Activated naive CD8-positive, alpha-beta T cell treated with anti-CD3 and anti-CD28 coated beads, Interleukin-2, amount 50 U/mL, for 16 hours (primary cell): Measurements from ENCODE around the gene NLRC5.
"Not testable (repeated sequence)": the region's sequence is repeated elsewhere in the genome, so short reads cannot be mapped to it uniquely, and the experiment has no call there.

ENCODE experiments used
- DNase-seq: peaks from one replicate; pipeline ENCODE4 v3.0.0-alpha.2; 2020; ENCODE audit warnings: low read depth, low spot score

Gene NLRC5

DNA sequence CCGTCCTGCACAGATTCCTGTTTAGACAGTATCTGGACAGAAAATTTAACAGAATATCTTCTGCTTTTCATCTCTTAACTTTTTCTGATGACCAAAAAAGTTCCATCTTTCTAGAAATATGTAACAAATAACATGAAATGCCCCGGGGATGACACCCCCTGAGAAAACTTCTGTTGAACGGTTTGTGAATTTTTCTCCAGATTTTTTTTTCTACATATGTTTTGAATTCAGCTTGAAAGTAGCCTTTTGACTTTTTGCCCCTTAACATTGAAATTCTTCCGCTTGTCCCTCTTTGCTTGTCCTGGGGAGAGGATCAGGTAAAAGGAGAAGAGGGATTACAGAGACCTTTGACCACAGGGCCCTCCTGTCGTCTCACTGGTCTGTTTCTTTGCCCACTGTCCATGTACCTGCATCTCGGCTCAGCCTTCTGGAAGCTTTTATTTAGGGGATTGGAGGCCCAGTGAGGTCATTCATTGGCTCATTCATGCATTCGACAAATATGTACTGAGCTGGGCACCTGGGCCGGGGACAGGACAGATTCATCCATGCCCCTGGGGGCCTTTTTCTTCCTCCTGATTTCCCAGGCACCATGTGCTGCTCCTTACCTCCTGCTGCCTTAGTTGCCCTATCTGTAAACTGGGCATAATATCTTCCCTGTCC lies 83.4 kb downstream of the NLRC5 start:
- DNase-seq = no peak

DNA sequence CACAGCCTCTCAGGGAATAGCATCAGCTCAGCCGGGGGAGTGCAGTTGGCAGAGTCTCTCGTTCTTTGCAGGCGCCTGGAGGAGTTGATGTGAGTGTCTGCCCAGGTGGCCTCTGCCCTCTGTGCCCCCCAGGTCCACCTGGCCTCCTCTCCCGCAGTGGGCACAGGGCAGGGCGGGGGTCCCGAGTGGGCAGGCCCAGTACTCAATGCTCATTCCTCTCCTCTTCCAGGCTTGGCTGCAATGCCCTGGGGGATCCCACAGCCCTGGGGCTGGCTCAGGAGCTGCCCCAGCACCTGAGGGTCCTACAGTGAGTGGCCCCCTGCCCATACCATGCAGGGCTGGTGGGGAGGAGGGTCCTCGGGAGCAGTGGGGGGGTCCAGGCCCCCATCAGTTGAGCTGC lies 88.4 kb downstream of the NLRC5 start:
- DNase-seq = no peak

DNA sequence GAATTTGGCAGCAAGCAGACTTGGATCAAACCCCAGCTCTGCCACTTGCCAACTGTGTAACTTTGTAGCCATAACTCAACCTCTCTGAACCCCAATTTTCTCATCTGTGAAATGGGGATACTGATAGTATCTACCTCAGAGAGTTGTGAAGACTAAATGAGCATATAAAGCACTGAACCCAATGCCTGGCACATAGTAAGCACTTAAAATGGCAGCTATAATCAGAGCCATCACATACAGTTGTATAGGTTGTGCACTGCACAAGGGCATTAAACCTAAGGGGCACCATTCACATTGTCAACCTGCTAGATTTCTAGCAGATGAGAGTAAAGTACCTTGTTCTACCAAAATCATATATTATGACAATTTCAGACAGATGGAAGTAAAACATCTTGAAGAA lies 92.4 kb downstream of the NLRC5 start:
- no peak for DNase-seq

DNA sequence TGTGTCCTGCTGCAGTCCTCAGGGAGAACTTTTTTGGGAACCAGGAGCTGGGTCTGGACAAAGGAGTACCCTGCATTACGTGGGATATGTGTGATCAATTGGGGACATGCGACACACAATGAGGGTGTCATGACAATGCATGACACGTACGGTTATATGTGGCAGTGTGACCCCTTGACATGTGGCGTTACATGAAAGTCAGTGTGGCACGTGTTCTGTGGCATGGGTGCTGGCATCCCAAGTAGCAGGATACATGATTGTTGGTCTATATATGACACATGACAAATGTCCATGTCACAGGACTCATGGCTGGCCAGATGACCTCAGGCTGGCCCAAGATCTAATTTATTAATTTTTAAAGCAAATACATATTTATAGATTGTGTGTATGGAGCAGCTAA lies 93.3 kb downstream of the NLRC5 start:
- DNase-seq = no peak

DNA sequence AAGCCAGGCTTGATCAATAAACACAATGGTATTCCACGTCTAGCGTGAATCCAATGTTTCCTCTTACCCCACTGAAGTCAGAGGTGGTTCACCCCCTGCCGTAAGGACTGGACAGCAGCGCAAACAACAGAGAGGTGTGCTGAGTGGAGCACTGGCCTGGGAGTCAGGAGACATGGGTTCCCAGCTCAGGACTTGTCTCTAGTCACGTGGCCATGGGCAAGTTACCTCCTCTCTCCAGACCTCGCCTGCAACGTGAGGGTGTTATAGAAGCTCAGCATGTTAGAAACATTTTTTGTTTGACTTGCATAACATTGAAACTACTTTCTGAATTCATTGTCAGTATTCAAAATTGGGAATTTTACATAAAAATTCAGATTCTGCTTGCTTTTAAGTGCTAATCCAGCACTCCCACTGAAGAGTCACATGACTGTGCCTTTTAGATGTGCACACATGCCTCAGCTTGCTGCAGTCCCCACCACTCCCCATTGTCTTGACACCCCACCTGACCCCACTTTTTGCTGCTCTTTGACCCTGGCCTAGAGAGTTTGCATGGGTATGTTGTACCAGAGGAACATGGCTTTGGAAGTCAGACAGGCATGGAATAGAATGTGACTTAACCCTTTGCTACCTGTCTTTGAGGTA lies 94.2 kb downstream of the NLRC5 start:
- no peak for DNase-seq

DNA sequence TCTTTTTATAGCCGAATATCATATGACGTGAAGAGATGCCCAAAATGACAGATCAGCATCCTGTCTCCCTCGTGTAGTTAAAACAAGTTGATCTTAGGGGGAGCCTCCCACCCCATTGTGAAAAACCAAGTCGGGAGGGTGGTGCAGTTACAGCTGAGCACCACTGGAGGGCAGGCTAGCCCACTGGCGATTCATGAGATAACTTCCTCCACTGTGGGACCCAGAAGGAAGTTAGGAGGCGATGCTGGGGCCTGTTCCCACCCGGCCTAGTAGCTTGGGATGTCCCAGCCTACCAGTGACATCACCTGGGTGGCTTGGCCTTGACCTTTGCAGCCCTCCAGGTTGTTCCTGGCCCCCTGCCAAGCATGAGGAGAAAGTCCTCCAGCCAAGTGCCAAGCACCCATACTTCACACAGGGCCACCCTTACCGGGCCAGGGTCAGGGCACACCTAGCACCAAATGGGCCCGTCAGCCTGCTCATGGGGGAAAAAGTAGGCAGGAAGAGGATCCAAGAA lies 95.0 kb downstream of the NLRC5 start:
- DNase-seq = peak; percentile 45

DNA sequence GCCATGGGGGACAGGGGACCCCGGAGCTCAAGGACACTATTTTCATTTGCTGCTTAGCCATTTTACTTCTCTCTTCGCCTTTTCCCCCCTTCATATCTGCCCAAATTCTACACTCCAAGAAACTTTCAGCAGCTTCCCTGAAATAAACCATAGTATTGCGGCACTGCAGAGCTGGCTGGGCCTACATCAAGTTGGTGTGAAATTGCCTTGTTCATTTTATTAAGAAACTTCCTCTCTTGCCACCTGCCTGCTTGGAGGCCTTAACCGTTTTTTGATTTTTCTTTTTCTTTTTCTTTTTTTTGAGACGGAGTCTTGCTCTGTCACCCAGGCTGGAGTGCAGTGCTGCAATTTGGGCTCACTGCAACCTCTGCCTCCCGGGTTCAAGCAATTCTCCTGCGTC lies 95.6 kb downstream of the NLRC5 start:
- no peak for DNase-seq

DNA sequence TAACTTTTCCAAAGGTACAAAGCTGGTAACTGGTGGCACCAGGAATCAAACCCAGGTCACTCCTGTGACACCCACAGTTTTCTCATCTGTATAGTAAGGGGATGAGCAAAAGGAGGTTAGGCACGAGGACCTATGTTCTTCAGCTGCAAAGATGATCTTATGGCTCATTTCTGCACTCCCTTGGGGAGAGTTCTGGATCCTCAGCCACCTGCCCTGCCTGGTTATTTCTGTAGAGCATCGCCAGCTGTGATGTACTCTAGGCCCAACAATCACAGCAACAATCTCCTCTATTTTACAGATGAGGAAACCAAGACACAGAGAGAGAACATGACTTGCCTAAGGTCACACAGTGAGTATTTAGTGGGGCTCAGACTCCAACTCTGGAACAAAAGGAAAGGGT lies 97.6 kb downstream of the NLRC5 start:
- no peak for DNase-seq

DNA sequence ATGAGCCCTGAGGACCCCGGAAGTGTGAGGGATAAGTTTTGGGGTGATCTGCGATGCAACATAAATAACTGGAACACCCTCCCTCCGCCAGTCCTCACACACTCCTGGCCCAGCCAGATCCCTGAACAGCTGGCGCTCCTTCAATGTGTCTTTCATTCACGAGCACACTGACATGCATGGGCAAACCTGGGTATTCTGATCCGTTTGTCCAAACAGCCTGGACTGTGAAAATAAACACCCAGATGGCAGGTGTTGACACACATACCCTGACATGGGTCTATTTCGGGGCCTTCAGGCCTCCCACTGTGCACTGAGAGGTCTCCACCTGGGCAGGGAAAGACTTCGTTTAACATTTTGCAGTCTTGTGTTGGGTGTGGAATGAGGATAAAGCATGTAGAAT lies 100.0 kb downstream of the NLRC5 start:
- no peak for DNase-seq

DNA sequence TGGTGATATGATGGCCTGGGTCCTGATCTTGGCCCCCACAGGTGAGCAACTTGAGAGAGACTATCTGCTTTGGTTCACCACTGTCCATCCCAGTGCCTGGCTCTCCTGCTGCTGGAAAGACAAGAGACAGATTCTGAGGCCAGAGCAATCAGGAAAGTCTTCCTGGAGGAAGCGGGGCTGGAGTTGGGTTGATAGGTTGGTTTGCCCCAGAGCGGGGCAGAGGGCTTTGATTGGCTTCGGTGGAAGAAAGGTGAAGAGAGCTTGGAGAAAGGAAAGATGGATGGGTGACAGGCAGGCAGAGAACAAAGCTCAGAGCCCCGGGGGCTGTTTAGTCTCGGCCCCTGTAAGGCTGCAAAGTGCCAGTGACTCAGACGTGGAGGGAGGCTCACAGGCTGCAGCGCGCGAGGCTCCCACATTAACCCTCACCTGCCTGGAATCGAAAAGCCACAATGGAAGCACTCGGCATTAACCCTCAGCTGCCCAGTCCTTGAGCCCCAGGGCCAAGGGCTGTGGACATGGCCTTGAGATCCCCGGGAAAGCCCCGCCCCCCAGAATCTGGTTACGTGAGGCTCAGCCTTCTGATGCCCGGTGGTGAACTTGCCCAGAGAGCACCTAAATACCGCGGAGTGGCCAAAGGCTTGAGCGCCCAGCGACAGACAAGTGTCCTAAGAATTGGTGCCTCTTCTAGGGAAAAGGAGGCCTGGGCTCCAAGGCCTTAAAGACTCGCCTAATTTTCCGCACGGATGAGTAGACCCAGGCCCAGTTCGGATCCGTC lies 102.0 kb downstream of the NLRC5 start:
- DNase-seq = no peak

DNA sequence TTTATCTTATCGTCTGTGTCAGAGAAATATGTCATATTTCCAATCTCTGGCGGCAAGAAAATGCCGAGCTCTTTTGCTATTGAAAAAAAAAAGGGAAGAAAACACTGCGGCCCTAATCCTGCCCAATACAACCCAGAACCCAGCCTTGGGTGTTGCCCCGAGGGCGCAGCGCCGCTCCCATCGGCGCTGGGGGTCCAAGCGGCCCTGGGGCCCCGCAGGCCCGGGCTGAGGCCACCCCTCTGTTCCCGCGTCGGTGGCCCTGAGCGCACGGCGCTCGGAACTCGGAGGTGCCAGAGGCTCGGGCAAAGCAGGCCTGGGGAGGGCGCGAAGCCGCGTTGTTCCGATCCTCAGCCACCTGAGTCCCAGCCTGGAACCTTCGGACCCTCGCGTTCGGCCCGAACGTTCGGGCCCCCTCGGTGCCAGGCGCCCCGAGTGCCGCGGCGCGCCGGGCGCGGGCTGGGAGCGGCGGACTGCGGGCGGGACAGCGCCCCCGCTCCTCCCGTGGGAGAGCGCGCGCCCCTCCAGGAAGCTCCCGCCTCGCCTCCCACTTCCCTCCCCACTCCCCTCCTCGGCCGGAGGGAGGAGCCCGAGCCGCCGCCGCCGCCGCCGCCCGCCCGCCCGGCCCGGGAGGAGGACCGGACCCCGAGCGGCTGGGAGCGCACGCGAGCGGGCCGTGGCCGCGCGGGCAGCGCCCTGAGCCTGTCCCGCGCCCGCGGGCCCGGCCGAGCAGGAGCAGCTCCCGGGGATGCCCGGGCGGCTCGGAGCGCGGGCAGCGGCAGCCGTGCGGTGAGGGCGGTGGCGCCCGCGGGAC lies 102.8 kb downstream of the NLRC5 start, which contains the start of gene CPNE2:
TSS of gene CPNE2 (plus strand) at position 609 of the 811 bp plus-strand sequence. CDS start 18,160 bp downstream, outside the sequence.
- DNase-seq = no peak

DNA sequence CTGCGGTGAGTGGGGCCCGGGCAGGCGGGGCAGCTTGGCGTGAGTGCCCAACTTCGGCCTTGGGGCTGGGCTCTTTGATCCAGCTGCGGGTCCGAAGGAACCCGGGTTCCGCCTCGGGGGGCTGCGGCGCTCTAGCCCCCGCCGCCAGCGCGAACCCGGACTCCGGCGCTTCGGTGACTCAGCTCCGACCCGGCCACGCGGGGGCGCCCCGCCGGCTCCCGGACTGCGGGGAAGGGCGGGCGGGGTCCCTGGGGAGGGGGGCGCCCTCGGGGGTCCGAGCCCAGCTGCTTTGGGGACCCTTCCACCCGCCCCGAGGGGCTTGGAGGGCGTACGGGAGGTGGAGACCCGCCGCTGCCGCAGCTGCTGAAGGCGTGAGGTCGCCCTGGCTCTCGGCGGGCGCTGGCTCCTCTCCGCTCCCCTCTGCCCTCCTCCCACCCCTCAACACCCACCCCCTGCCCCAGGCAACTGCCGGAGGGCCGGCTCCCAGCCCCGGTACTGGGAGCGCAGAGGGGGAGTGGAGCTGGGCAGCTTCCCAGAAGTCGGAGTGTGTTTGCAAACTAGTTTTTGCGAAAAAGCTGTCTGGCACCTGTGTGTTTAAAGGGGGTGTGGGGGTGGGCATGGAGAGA lies 103.5 kb downstream of the NLRC5 start:
- no peak for DNase-seq

DNA sequence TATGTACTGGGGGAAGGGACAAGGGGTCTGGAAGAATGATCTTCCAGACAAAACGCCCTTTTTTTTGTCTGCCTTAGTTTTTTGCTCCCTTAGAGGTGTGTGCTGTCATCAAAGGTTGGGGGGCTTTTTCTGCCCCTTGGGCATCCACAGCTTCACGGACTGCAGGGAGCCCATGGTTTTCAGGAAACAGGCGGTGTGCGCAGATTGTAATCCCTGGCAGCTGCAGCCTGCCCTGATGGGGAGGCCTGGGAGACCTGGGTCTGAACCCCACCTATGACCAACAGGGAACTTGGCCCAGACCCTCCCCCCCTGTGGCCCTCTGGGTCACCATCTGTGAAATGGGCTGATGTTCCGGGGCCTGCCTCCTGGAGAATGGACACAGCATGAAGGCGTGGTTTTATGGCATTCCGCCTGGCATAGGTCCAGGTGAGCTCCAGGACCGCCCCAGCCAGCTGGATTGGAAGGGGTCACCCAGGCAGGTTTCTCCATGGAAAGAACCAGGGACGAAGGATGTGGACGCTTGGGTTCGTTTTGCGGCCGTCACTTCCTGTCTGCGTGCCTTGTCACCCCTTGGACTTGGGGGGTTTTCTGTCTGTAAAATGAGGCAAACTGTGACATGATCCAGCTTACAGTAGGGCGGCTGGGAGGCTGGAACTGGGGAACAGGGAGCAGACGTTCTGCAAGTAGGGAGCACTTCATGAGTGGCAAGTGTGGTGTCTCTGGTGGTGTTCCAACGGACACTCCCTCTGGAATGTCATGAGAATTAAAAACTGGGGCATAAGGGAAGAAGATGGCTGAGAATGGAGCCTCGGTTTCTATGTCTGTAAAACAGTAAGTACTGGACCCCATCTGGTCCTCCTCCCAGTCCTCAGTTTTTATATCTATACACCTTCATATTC lies 104.6 kb downstream of the NLRC5 start:
- DNase-seq = no peak

DNA sequence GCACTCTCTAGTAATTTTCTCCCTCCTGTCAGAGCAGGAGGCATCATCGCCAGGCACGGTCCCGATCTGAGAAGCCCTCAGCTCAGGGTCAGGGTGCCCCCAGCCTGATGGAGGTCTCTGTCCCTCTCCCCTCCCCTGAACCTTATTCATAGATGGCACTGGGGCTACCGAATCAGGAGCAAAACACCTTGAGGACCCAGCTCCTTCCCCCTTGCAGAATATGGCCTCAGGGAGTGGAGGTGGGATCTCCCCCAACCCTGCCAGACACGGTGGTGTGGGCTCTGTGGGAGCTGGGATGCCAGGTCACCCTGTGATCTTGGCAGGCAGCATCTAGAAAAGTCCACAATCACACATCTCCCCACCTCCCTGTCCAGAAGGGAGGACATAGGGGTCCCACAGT lies 105.6 kb downstream of the NLRC5 start:
- no peak for DNase-seq

DNA sequence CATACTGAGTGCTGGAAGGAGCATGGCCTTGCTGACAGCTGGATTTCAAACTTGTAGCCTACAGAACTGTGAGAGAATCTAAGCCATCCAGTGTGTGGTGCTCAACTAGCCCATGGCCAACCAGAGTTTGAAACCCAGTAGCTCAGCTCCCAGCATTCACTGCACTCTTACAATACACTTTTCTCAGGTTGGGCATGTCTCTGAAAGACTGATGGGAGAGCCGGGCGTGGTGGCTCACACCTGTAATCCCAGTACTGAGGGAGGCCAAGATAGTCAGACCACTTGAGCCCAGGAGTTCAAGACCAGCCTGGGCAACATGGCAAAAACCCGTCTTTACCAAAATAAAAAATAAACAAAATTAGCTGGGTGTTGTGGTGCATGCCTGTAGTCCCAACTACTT lies 106.8 kb downstream of the NLRC5 start:
- DNase-seq = no peak

DNA sequence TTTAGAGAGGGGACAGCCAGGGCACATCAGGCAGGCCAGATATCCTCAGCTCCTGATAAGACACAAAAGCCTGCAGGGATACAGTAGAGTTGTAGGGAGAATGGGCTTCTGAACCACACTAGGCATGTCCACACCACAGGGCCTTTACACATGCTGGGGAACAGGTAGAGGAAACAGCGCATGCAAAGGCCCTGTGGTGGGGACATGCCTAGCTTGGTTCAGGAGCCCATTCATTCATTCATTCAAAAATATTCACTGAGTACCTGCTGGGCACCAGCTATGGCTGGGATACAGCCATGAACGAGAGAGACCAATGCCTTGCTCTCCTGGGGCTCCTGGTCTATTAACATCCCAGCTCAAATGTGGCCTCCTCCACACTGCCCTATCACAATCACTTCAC lies 107.4 kb downstream of the NLRC5 start:
- no peak for DNase-seq

DNA sequence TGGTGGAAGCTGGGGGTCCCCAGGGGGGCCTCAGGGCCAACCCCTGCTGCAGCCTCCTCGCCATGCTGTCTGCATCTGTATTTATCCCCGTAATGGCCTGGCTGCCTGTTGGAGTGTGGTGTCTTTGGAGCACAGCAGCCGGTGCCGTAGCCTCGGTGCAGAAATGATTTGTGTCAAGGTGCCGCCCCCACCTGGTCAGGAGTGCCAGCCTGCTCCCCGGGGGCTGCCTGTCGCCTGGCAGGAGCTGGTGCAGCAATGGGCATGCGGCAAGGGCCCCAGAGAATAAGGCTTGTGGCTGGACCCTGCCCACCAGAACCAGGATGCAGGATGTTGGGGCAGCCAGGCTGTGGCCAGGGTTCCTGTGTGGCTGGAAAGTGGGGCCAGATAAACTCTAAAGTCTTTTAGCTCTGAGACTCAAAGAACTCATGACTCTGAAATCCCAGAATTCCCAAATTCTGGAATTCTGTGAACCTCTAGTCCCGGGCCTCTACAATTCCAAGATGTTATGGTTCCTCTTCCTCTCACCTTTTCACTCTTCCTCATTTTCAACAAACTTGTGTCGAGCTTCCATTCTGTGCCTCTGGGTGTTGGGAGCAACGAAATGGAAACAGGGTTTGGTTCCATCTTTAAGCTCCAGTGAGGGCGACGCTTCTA lies 109.0 kb downstream of the NLRC5 start:
- no peak for DNase-seq

DNA sequence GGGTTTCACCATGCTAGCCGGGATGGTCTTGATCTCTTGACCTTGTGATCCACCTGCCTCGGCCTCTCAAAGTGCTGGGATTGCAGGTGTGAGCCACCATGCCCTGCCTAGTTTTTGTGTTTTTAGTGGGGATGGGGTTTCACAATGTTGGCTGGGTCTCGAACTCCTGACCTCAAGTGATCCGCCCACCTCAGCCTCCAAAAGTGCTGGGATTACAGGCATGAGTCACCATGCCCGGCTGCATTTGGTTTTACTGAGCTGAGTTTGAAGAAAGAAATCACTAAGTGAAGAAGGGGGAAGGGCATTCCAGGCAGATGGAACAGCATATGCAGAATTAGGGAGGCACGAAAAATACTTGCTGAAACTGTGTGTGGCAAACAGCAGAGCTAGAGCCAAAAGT lies 110.6 kb downstream of the NLRC5 start:
- DNase-seq = not testable (repeated sequence)

DNA sequence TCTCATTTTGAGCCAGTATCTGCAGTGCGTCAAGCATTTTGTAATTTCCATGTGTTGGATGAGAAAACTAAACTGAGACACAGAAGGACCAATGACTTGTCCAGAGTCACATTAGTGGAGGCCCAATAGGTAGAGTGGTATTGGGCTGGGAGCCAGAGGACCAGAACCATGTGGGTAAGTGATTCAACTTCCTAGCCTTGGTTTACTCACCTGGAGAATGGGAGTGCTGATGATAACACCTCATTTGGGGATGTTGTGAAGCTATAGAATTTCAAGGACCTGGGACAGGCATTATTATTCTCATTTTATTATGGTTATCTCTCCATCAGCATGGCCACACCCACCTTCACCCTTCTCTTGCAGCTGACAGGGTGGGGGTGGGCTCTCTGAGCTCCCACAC lies 111.1 kb downstream of the NLRC5 start:
- no peak for DNase-seq
